Measurements from ENCODE around the gene TMEM141.
A peak's percentile ranks its signal among the peaks of the same experiment; 100 is the strongest.

The TMEM141 gene

GRCh38 chr9:136803551-136804508, 12.7 kb downstream of the TMEM141 start:
- DNase-seq (ENCODE audit: insufficient read length, low spot score): no peak
- TF ChIP-seq POLR2A (IDR thresholded peaks at IDR 0.05; ENCODE audit: low read depth, low read length): no peak
- FAIRE-seq: no peak

- TF ChIP-seq POLR2A (IDR thresholded peaks at IDR 0.05; ENCODE audit: low read depth, low read length): no peak
Observed at GRCh38 chr9:136804509-136805206, 13.5 kb downstream of the TMEM141 start.

GRCh38 chr9:136805207-136805740, 14.1 kb downstream of the TMEM141 start:
- no peak for TF ChIP-seq POLR2A (IDR thresholded peaks at IDR 0.05; ENCODE audit: low read depth, low read length)
- DNase-seq (ENCODE audit: insufficient read length, low spot score) (no peak), FAIRE-seq (no peak)

More at GRCh38 chr9:136804509-136805206, 13.5 kb downstream of the TMEM141 start:
- no peak for DNase-seq (ENCODE audit: insufficient read length, low spot score)
- no peak for FAIRE-seq

GRCh38 chr9:136806067-136806466, 14.9 kb downstream of the TMEM141 start:
- no peak for DNase-seq (ENCODE audit: insufficient read length, low spot score)
- no peak for FAIRE-seq
- no peak for TF ChIP-seq POLR2A (IDR thresholded peaks at IDR 0.05; ENCODE audit: low read depth, low read length)

GRCh38 chr9:136806631-136807201, 15.6 kb downstream of the TMEM141 start:
- TF ChIP-seq POLR2A (IDR thresholded peaks at IDR 0.05; ENCODE audit: low read depth, low read length): no peak
- DNase-seq (ENCODE audit: insufficient read length, low spot score) (no peak), FAIRE-seq (no peak)

- DNase-seq (ENCODE audit: insufficient read length, low spot score) (peak; percentile 100), FAIRE-seq (no peak)
- peak; percentile 86 for TF ChIP-seq POLR2A (IDR thresholded peaks at IDR 0.05; ENCODE audit: low read depth, low read length)
Observed at GRCh38 chr9:136807281-136808074, 16.3 kb downstream of the TMEM141 start, which contains the start of gene RABL6. Gene RABL6 (plus strand): TSS chr9:136807948. CDS start chr9:136808197, 249 bp downstream.

GRCh38 chr9:136808075-136808805, 17.1 kb downstream of the TMEM141 start:
- no peak for FAIRE-seq
- peak; percentile 68 for DNase-seq (ENCODE audit: insufficient read length, low spot score)
- no peak for TF ChIP-seq POLR2A (IDR thresholded peaks at IDR 0.05; ENCODE audit: low read depth, low read length)

- peak; percentile 72 for DNase-seq (ENCODE audit: insufficient read length, low spot score)
- FAIRE-seq: no peak
- no peak for TF ChIP-seq POLR2A (IDR thresholded peaks at IDR 0.05; ENCODE audit: low read depth, low read length)
Observed at GRCh38 chr9:136808806-136809158, 17.6 kb downstream of the TMEM141 start.

GRCh38 chr9:136814725-136815421, 23.7 kb downstream of the TMEM141 start:
- FAIRE-seq (no peak), DNase-seq (ENCODE audit: insufficient read length, low spot score) (no peak)
- no peak for TF ChIP-seq POLR2A (IDR thresholded peaks at IDR 0.05; ENCODE audit: low read depth, low read length)

- no peak for TF ChIP-seq POLR2A (IDR thresholded peaks at IDR 0.05; ENCODE audit: low read depth, low read length)
- FAIRE-seq (no peak), DNase-seq (ENCODE audit: insufficient read length, low spot score) (no peak)
Observed at GRCh38 chr9:136815422-136815782, 24.3 kb downstream of the TMEM141 start.

- FAIRE-seq (no peak), DNase-seq (ENCODE audit: insufficient read length, low spot score) (no peak)
- TF ChIP-seq POLR2A (IDR thresholded peaks at IDR 0.05; ENCODE audit: low read depth, low read length): no peak
Observed at GRCh38 chr9:136820971-136821825, 30.1 kb downstream of the TMEM141 start.

All from H54 (cell line).